GM18498 (cell line): ENCODE measurements around the gene EN1.

Experiments used
- ATAC-seq: cut with Tn5 transposase; IDR thresholded peaks from one replicate; pipeline ENCODE4 v1.9.1; 2021; ENCODE audit warnings: mild to moderate bottlenecking, moderate library complexity; ENCODE audit not compliant: unreplicated experiment

EN1 gene

DNA sequence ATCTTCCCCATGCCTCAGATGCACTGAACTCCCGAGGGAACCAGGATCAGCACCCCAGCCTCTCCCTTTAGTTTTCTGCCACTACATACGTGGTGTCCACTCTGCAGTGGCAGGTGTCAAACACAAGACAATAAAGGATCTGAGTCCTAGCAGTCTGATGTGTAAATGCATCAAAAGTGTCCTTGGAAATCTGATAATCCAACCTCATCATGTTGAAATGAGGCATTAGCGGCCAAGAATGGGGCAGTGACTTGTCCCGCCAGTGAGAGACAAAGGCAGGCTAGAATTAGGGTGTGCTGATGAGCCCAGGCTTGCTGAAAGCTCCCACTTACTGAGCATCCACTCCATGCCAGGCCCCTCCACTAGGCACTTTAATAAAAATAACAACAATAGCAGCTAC is 52.9 kb downstream of the EN1 start:
- no peak for ATAC-seq
